ENCODE data around the gene MCOLN1. TPM values are rescaled to one million over a fixed set of nuclear protein-coding genes. Genes with fewer than 3 reads are reported as not detected.

Gene MCOLN1
- total and polyA plus RNA-seq, 9 of the 15 experiments (the other 6 are each of a cell fraction or from before 2014, with no cell fraction given) = 0.25 to 15.4 (median 7.1) TPM

- TF ChIP-seq ELK3 (CRISPR knock-in tag; IDR thresholded peaks at IDR 0.05) (no peak), NFIC (IDR thresholded peaks at IDR 0.05) (0 out of 2 replicates have a peak, but pooled peaks have one; percentile 5), SREBF1 (IDR thresholded peaks at IDR 0.05; ENCODE audit: borderline replicate concordance, low read depth, low read length) (no peak), POLR3G (IDR thresholded peaks at IDR 0.05; ENCODE audit: extremely low read depth, insufficient read length, insufficient replicate concordance) (no peak), ZNF282 (CRISPR knock-in tag; IDR thresholded peaks at IDR 0.05) (no peak), NCOR1 (IDR thresholded peaks at IDR 0.05) (peak; percentile 42; the same call in 1 of the 2 replicates), SRSF1 (IDR thresholded peaks at IDR 0.05; ENCODE audit: low read depth, low read length) (no peak), RCOR1 (IDR thresholded peaks at IDR 0.05; ENCODE audit: borderline replicate concordance in 1 of 2, low read depth in 2 of 2, low read length in 2 of 2) (peak in 1 of 2 experiments; percentile 32; a peak in 1 of 4 replicates), GATAD2B (IDR thresholded peaks at IDR 0.05; ENCODE audit: borderline replicate concordance) (no peak; the same call in 1 of the 2 replicates), NFXL1 (CRISPR knock-in tag; IDR thresholded peaks at IDR 0.05) (no peak), ZNF583 (CRISPR knock-in tag; IDR thresholded peaks at IDR 0.05) (no peak), ASH1L (IDR thresholded peaks at IDR 0.05; ENCODE audit: borderline replicate concordance, low read depth, partially characterized antibody) (no peak), ZNF3 (CRISPR knock-in tag; IDR thresholded peaks at IDR 0.05) (no peak), NR4A1 (CRISPR knock-in tag; IDR thresholded peaks at IDR 0.05) (no peak), NR4A1 (tag; IDR thresholded peaks at IDR 0.05) (peak; percentile 45; the same call in 1 of the 2 replicates), GABPB2 (CRISPR knock-in tag; conservative IDR thresholded peaks at IDR 0.05) (no peak), FOXJ3 (CRISPR knock-in tag; IDR thresholded peaks at IDR 0.05) (no peak), RBM14 (IDR thresholded peaks at IDR 0.05; ENCODE audit: borderline replicate concordance, insufficient read depth, low read depth, low read length) (no peak), CREB3L1 (IDR thresholded peaks at IDR 0.05; ENCODE audit: borderline replicate concordance, low read depth) (peak; percentile 63), KLF10 (CRISPR knock-in tag; IDR thresholded peaks at IDR 0.05) (no peak), TSC22D4 (tag; IDR thresholded peaks at IDR 0.05) (no peak), ZNF764 (CRISPR knock-in tag; IDR thresholded peaks at IDR 0.05; ENCODE audit: low read depth) (no peak), HMBOX1 (IDR thresholded peaks at IDR 0.05) (no peak), KAT2B (IDR thresholded peaks at IDR 0.05; ENCODE audit: low read depth, low read length) (no peak), CBX8 (IDR thresholded peaks at IDR 0.05; ENCODE audit: borderline replicate concordance, extremely low read depth, low read depth, low read length, poor library complexity, severe bottlenecking) (no peak), FOXP1 (CRISPR knock-in tag; IDR thresholded peaks at IDR 0.05) (0 out of 2 replicates have a peak, but pooled peaks have one; percentile 25), DACH1 (IDR thresholded peaks at IDR 0.05; ENCODE audit: partially characterized antibody) (no peak)
Measured at GRCh38 chr19:7505682-7506384, 16.6 kb upstream of the MCOLN1 start (continued).

All from K562 (cell line).